HCT116 (cell line): Measurements from ENCODE around the gene APLF. TPM values are rescaled to one million over a fixed set of nuclear protein-coding genes. Genes with fewer than 3 reads are reported as not detected.

Source experiments
- ATAC-seq: fragments of 200-7000 bp; cut with Tn5 transposase; 2 replicates; pipeline ENCODE4 v1.9.1; 2020; ENCODE audit warnings: mild to moderate bottlenecking, moderate library complexity
- BruUV-seq: library from RNA; stranded (reverse); fragments of 400-500 nt; replicated peaks from 2 replicates; lab custom pipeline; 2021; lab: Mats Ljungman, UMichigan
- CTCF ChIA-PET: fragments of 300-600 bp; sonication (Branson Sonifier 250); formaldehyde crosslinking; loops from one replicate; lab custom pipeline; 2021; ENCODE audit warnings: antibody characterized with exemption; lab: Charles Lee
- POLR2A ChIA-PET: fragments of 300-600, 350-600 bp; sonication (Branson Sonifier 250); formaldehyde crosslinking; loops from one replicate; lab custom pipeline; 2021; ENCODE audit warnings: antibody characterized with exemption; lab: Charles Lee
- RAD21 ChIA-PET, 2 experiments: fragments of 300-600 bp; sonication (Branson Sonifier 250); formaldehyde crosslinking; loops; one replicate each; lab custom pipeline; 2023; ENCODE audit warnings: low total read pairs in 2 of 2; ENCODE audit not compliant: uncharacterized antibody in 2 of 2, unreplicated experiment in 2 of 2, low non-redundant PET in 1 of 2; lab: Charles Lee
- DNase-seq: peaks from one replicate; pipeline ENCODE4 v3.0.0-alpha.2; 2010; ENCODE audit warnings: low read depth, low spot score
- H2AFZ ChIP-seq: fragments of 200-600 bp; shearing (Covaris generic), sonication (generic); 2 replicates; pipeline ENCODE4 v1.6.1; 2017; ENCODE audit warnings: low read depth, mixed run types, mixed read lengths, antibody characterized with exemption, low read length; ENCODE audit not compliant: poor library complexity, severe bottlenecking
- H3K27ac ChIP-seq: 2 replicates; pipeline ENCODE4 v1.5.1; 2012; ENCODE audit warnings: low read depth, low read length
- H3K27me3 ChIP-seq: fragments of 200-600 bp; sonication (generic); 2 replicates; pipeline ENCODE4 v1.6.1; 2016; ENCODE audit warnings: mixed run types, low read length, mixed read lengths; ENCODE audit not compliant: insufficient read depth
- H3K36me3 ChIP-seq, 2 experiments: fragments of 200-500 bp in 1 of 2; fragments of 200-600 bp in 1 of 2; sonication (Bioruptor generic) in 1 of 2; sonication (generic) in 1 of 2; 2 replicates each; pipeline versions ENCODE4 v1.5.1 to v1.6.1; 2014 to 2016; ENCODE audit warnings: low read length in 2 of 2, inconsistent platforms in 1 of 2, mixed read lengths in 1 of 2, mixed run types in 1 of 2; ENCODE audit not compliant: insufficient read depth in 2 of 2, control insufficient read depth in 1 of 2
- H3K4me1 ChIP-seq, 2 experiments: fragments of 200-600 bp in 1 of 2; sonication (generic) in 1 of 2; 2 replicates each; pipeline versions ENCODE4 v1.5.1 to v1.6.1; 2012 to 2017; ENCODE audit warnings: low read length in 2 of 2, inconsistent platforms in 1 of 2, mild to moderate bottlenecking in 1 of 2, mixed read lengths in 1 of 2, mixed run types in 1 of 2, moderate library complexity in 1 of 2; ENCODE audit not compliant: insufficient read depth in 2 of 2, control insufficient read depth in 1 of 2
- H3K4me2 ChIP-seq: fragments of 200-600 bp; sonication (generic); 2 replicates; pipeline ENCODE4 v1.6.1; 2017; ENCODE audit warnings: mixed run types, low read length, mixed read lengths
- H3K4me3 ChIP-seq, 2 experiments: fragments of 200-600 bp in 1 of 2; sonication (generic) in 1 of 2; replicated peaks in 1 of 2; 2 replicates each; pipeline ENCODE4 v1.5.1; 2011 to 2016; ENCODE audit warnings: low read length in 2 of 2, control low read depth in 1 of 2, low read depth in 1 of 2, mild to moderate bottlenecking in 1 of 2, mixed read lengths in 1 of 2, mixed run types in 1 of 2
- H3K79me2 ChIP-seq: fragments of 200-600 bp; sonication (generic); 2 replicates; pipeline ENCODE4 v1.6.1; 2017; ENCODE audit warnings: mild to moderate bottlenecking, mixed run types, low read length, moderate library complexity, mixed read lengths; ENCODE audit not compliant: insufficient read depth
- H3K9ac ChIP-seq: fragments of 200-600 bp; sonication (generic); 2 replicates; pipeline ENCODE4 v1.6.1; 2016; ENCODE audit warnings: low read length, mixed read lengths
- H3K9me2 ChIP-seq: fragments of 200-600 bp; sonication (generic), shearing (Covaris generic); 2 replicates; pipeline ENCODE4 v1.6.1; 2017; ENCODE audit warnings: mixed run types, mild to moderate bottlenecking, moderate library complexity; ENCODE audit not compliant: insufficient read depth
- H3K9me3 ChIP-seq, 2 experiments: fragments of 200-500 bp in 1 of 2; fragments of 200-600 bp in 1 of 2; sonication (Bioruptor generic) in 1 of 2; sonication (generic) in 1 of 2; 2 replicates each; pipeline ENCODE4 v1.6.1; 2014 to 2017; ENCODE audit warnings: low read length in 2 of 2, mixed read lengths in 2 of 2, inconsistent platforms in 1 of 2, low read depth in 1 of 2, mild to moderate bottlenecking in 1 of 2, mixed run types in 1 of 2, moderate library complexity in 1 of 2; ENCODE audit not compliant: control insufficient read depth in 1 of 2, insufficient read depth in 1 of 2
- H4K20me1 ChIP-seq: fragments of 200-600 bp; sonication (generic), shearing (Covaris generic); 2 replicates; pipeline ENCODE4 v1.6.1; 2017; ENCODE audit warnings: mixed run types, mild to moderate bottlenecking, moderate library complexity; ENCODE audit not compliant: insufficient read depth
- CBX3 ChIP-seq: IDR thresholded peaks from 2 replicates; pipeline ENCODE4 v1.6.1; 2012; ENCODE audit warnings: low read depth
- CEBPB ChIP-seq: IDR thresholded peaks from 2 replicates; pipeline ENCODE4 v1.6.1; 2012; ENCODE audit warnings: low read depth
- CTCF ChIP-seq, 3 experiments: fragments of 200-600 bp in 1 of 3; sonication (generic) in 1 of 3; IDR thresholded peaks in 2 of 3; conservative IDR thresholded peaks in 1 of 3; 2 replicates each; pipeline ENCODE4 v1.5.1; 2012 to 2017; ENCODE audit warnings: low read depth in 2 of 3, low read length in 2 of 3, antibody characterized with exemption in 1 of 3, borderline replicate concordance in 1 of 3, control low read depth in 1 of 3, mild to moderate bottlenecking in 1 of 3, mixed read lengths in 1 of 3, mixed run types in 1 of 3, moderate library complexity in 1 of 3; ENCODE audit not compliant: insufficient read depth in 1 of 3
- EGR1 ChIP-seq: IDR thresholded peaks from 2 replicates; pipeline ENCODE4 v1.6.1; 2012; ENCODE audit warnings: low read depth
- EZH2 ChIP-seq: fragments of 200-600 bp; sonication (generic); IDR thresholded peaks from 2 replicates; pipeline ENCODE4 v1.6.1; 2017; ENCODE audit warnings: antibody characterized with exemption, mixed run types
- EZH2phosphoT487 ChIP-seq: fragments of 200-600 bp; IDR thresholded peaks from 2 replicates; pipeline ENCODE4 v1.6.1; 2018; ENCODE audit warnings: antibody characterized with exemption, borderline replicate concordance
- JUND ChIP-seq: IDR thresholded peaks from 2 replicates; pipeline ENCODE4 v1.6.1; 2012
- MAX ChIP-seq: IDR thresholded peaks from 2 replicates; pipeline ENCODE4 v1.6.1; 2012
- POLR2A ChIP-seq: IDR thresholded peaks from 2 replicates; pipeline ENCODE4 v1.7.0; 2011; ENCODE audit warnings: borderline replicate concordance; ENCODE audit not compliant: insufficient read depth, insufficient read length; ENCODE audit errors: extremely low read depth
- POLR2AphosphoS5 ChIP-seq: IDR thresholded peaks from 2 replicates; pipeline ENCODE4 v1.6.1; 2011; ENCODE audit warnings: mild to moderate bottlenecking, low read depth, low read length, moderate library complexity
- SIN3A ChIP-seq: IDR thresholded peaks from 2 replicates; pipeline ENCODE4 v1.6.1; 2012; ENCODE audit warnings: low read depth
- SP1 ChIP-seq: IDR thresholded peaks from 2 replicates; pipeline ENCODE4 v1.6.1; 2012; ENCODE audit warnings: low read depth
- SRF ChIP-seq: IDR thresholded peaks from 2 replicates; pipeline ENCODE4 v1.6.1; 2012; ENCODE audit warnings: low read depth
- ZFX ChIP-seq: fragments of 450-650 bp; IDR thresholded peaks from 2 replicates; pipeline ENCODE4 v1.6.1; 2017
- ZNF274 ChIP-seq: fragments of 200-500 bp; sonication (Bioruptor generic); IDR thresholded peaks from 2 replicates; pipeline ENCODE4 v1.6.1; 2014; ENCODE audit warnings: mild to moderate bottlenecking, low read depth, low read length, inconsistent platforms
- intact Hi-C: fragments of 100-400 bp; cut with micrococcal nuclease; formaldehyde crosslinking; loops from 2 replicates; pipeline ENCODE4 v1.10.0; 2022
- total RNA-seq: library from RNA; stranded (reverse); gene quantifications from one replicate; pipeline ENCODE4 v1.2.1, GENCODE V29; 2021; ENCODE audit not compliant: unreplicated experiment
- TF ChIP-seq, protein P1 (sequence below): IDR thresholded peaks from 2 replicates; pipeline ENCODE4 v1.6.1; 2012
- TF ChIP-seq, protein P2 (sequence below): IDR thresholded peaks from 2 replicates; pipeline ENCODE4 v1.6.1; 2011; ENCODE audit warnings: mild to moderate bottlenecking, low read length, moderate library complexity; ENCODE audit not compliant: insufficient replicate concordance; ENCODE audit errors: extremely low read depth

APLF gene
- total RNA-seq, 1 experiment from 2014 or later: 1.6 TPM

- POLR2A ChIA-PET: no interaction called here
- H3K9ac ChIP-seq: no peak overlapping the region
Observed at GRCh38 chr2:68506170-68506569, 38.8 kb downstream of the APLF start.

GRCh38 chr2:68512326-68512725 lies 44.9 kb downstream of the APLF start:
- ChIA-PET RAD21 (no interaction called here), CTCF (interaction anchor here (1.6 kb wide), 1 partner anchor 25 kb away, joined by 3 read pairs; no protein-coding TSS in a partner anchor), POLR2A (no interaction called here)
- no peaks in the 10 kb centered on the region; a peak in 1 of 4 replicates for H3K36me3 ChIP-seq
- intact Hi-C loops: no loop called here
- DNase-seq (no peak), ATAC-seq (no peak)
- no peaks in the 10 kb centered on the region for H3K9me2 ChIP-seq
- no peaks in the 10 kb centered on the region for H4K20me1 ChIP-seq
- H3K27me3 ChIP-seq: no peaks in the 10 kb centered on the region
- no peaks in the 10 kb centered on the region for H3K4me1 ChIP-seq
- no peak overlapping the region for H3K9ac ChIP-seq
- no peak overlapping the region for H3K4me2 ChIP-seq
- H3K4me3 ChIP-seq: no peak overlapping the region
- no peaks in the 10 kb centered on the region for H3K79me2 ChIP-seq
- H3K27ac ChIP-seq: no peak overlapping the region
- no peak overlapping the region for H2AFZ ChIP-seq
- no TSS peak for BruUV-seq
- H3K9me3 ChIP-seq: no peaks in the 10 kb centered on the region
- TF ChIP-seq POLR2AphosphoS5 (no peak), JUND (no peak), POLR2A (no peak), MAX (no peak), SP1 (no peak), ZNF274 (no peak), EGR1 (no peak), CEBPB (no peak), CTCF (IDR thresholded peaks at IDR 0.05 in 2 of 3, conservative IDR thresholded peaks at IDR 0.05 in 1 of 3; ENCODE audit: borderline replicate concordance in 1 of 3, insufficient read depth in 1 of 3, low read depth in 2 of 3, low read length in 2 of 3) (no peak), EZH2phosphoT487 (no peak), CBX3 (no peak), EZH2 (no peak), ZFX (no peak), SIN3A (no peak), SRF (no peak)
- TF ChIP-seq, protein P1, sequence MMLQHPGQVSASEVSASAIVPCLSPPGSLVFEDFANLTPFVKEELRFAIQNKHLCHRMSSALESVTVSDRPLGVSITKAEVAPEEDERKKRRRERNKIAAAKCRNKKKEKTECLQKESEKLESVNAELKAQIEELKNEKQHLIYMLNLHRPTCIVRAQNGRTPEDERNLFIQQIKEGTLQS: no peak
- TF ChIP-seq, protein P2, sequence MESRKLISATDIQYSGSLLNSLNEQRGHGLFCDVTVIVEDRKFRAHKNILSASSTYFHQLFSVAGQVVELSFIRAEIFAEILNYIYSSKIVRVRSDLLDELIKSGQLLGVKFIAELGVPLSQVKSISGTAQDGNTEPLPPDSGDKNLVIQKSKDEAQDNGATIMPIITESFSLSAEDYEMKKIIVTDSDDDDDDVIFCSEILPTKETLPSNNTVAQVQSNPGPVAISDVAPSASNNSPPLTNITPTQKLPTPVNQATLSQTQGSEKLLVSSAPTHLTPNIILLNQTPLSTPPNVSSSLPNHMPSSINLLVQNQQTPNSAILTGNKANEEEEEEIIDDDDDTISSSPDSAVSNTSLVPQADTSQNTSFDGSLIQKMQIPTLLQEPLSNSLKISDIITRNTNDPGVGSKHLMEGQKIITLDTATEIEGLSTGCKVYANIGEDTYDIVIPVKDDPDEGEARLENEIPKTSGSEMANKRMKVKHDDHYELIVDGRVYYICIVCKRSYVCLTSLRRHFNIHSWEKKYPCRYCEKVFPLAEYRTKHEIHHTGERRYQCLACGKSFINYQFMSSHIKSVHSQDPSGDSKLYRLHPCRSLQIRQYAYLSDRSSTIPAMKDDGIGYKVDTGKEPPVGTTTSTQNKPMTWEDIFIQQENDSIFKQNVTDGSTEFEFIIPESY: no peak

More at GRCh38 chr2:68506170-68506569, 38.8 kb downstream of the APLF start:
- DNase-seq (no peak), ATAC-seq (no peak)
- Histone ChIP-seq H3K4me3 (no peak overlapping the region), H3K4me1 (no peaks in the 10 kb centered on the region), H3K4me2 (no peak overlapping the region), H3K9me3 (no peaks in the 10 kb centered on the region), H3K9me2 (no peaks in the 10 kb centered on the region), H2AFZ (no peak overlapping the region), H4K20me1 (no peaks in the 10 kb centered on the region), H3K36me3 (no peaks in the 10 kb centered on the region), H3K27me3 (no peaks in the 10 kb centered on the region), H3K27ac (no peak overlapping the region), H3K79me2 (no peaks in the 10 kb centered on the region)
- BruUV-seq: no TSS peak
- no peak for TF ChIP-seq POLR2AphosphoS5
- intact Hi-C loops: no loop called here
- RAD21 ChIA-PET: no interaction called here
- CTCF ChIA-PET: interaction anchor here (2.9 kb wide), 1 partner anchor 89 kb away, joined by 7 read pairs; no protein-coding TSS in a partner anchor
